MCF 10A (cell line): Measurements from ENCODE around the gene TYW1. TPM values are rescaled to one million over a fixed set of nuclear protein-coding genes. Genes with fewer than 3 reads are reported as not detected.
"Not testable (repeated sequence)": the region's sequence is repeated elsewhere in the genome, so short reads cannot be mapped to it uniquely, and the experiment has no call there.

Source experiments
- BruUV-seq: library from RNA; stranded (reverse); fragments of 400-500 nt; replicated peaks from 2 replicates; lab custom pipeline; 2021; lab: Mats Ljungman, UMichigan
- CTCF ChIA-PET: fragments of 300-600 bp; sonication (Branson Sonifier 250); formaldehyde crosslinking; extraction: SDS; loops from one replicate; lab custom pipeline; 2021; ENCODE audit warnings: antibody characterized with exemption, inconsistent platforms; lab: Yijun Ruan, JAX
- POLR2A ChIA-PET: fragments of 300-600, 350-650 bp; sonication (Branson Sonifier 250); formaldehyde crosslinking; extraction: SDS; loops from one replicate; lab custom pipeline; 2020; ENCODE audit warnings: antibody characterized with exemption, inconsistent platforms; lab: Yijun Ruan, JAX
- DNase-seq: peaks from one replicate; pipeline ENCODE4 v3.0.0-alpha.2; 2018; ENCODE audit not compliant: unreplicated experiment
- H3K27ac Mint-ChIP-seq: one replicate; pipeline ENCODE4 v1.8.0; 2022; ENCODE audit warnings: mild to moderate bottlenecking, low read depth, mixed read lengths; ENCODE audit not compliant: unreplicated experiment
- H3K27me3 Mint-ChIP-seq: one replicate; pipeline ENCODE4 v1.8.0; 2022; ENCODE audit warnings: mixed read lengths; ENCODE audit not compliant: insufficient read depth, unreplicated experiment
- H3K36me3 Mint-ChIP-seq: one replicate; pipeline ENCODE4 v1.8.0; 2022; ENCODE audit warnings: mild to moderate bottlenecking, moderate library complexity, mixed read lengths; ENCODE audit not compliant: insufficient read depth, unreplicated experiment
- H3K4me1 Mint-ChIP-seq: one replicate; pipeline ENCODE4 v1.8.0; 2022; ENCODE audit warnings: mixed read lengths; ENCODE audit not compliant: insufficient read depth, unreplicated experiment
- H3K4me3 Mint-ChIP-seq: one replicate; pipeline ENCODE4 v1.8.0; 2022; ENCODE audit warnings: mild to moderate bottlenecking, moderate library complexity, mixed read lengths; ENCODE audit not compliant: unreplicated experiment
- H3K9me3 Mint-ChIP-seq: one replicate; pipeline ENCODE4 v1.8.0; 2022; ENCODE audit warnings: mixed read lengths; ENCODE audit not compliant: unreplicated experiment
- CTCF ChIP-seq: fragments of 200-600 bp; IDR thresholded peaks from one replicate; pipeline ENCODE4 v1.8.0; 2022; ENCODE audit warnings: antibody characterized with exemption, mild to moderate bottlenecking; ENCODE audit not compliant: unreplicated experiment
- intact Hi-C: fragments of 100-400 bp; cut with micrococcal nuclease; formaldehyde crosslinking; loops from 2 replicates; pipeline ENCODE4 v1.14.1; 2022
- total RNA-seq: library from RNA; stranded (reverse); gene quantifications from 2 replicates; pipeline ENCODE4 v1.2.3, GENCODE V29; 2022

TYW1 gene
- total RNA-seq, 1 experiment from 2014 or later = 19.2 TPM

GRCh38 chr7:67045496-67045995 is 48.9 kb downstream of the TYW1 start:
- no peak for TF ChIP-seq CTCF
- H3K27ac Mint-ChIP-seq = no peak overlapping the region
- no TSS peak for BruUV-seq
- H3K36me3 Mint-ChIP-seq = peaks cover 21% of the 10 kb centered on the region
- peaks cover 20% of the 10 kb centered on the region for H3K4me1 Mint-ChIP-seq
- intact Hi-C loops = no loop called here
- H3K9me3 Mint-ChIP-seq = no peaks in the 10 kb centered on the region
- no peak overlapping the region for H3K4me3 Mint-ChIP-seq
- DNase-seq = no peak
- H3K27me3 Mint-ChIP-seq = no peaks in the 10 kb centered on the region
- CTCF ChIA-PET = no interaction called here
- POLR2A ChIA-PET = interaction anchor here (0.7 to 1.3 kb wide), 2 partner anchors 51 to 114 kb away, joined by 3 read pairs; no protein-coding TSS in a partner anchor

- CTCF ChIA-PET, DNase-seq, H3K4me3 Mint-ChIP-seq, H3K27ac Mint-ChIP-seq, H3K27me3 Mint-ChIP-seq, intact Hi-C loops, POLR2A ChIA-PET, BruUV-seq, H3K9me3 Mint-ChIP-seq: not testable (repeated sequence)
- Mint-ChIP-seq H3K4me1 (peaks cover 20% of the 10 kb centered on the region), H3K36me3 (peaks cover 26% of the 10 kb centered on the region)
Measured at GRCh38 chr7:67046819-67047218, 50.2 kb downstream of the TYW1 start.

- BruUV-seq, CTCF ChIA-PET, H3K9me3 Mint-ChIP-seq, DNase-seq, H3K4me1 Mint-ChIP-seq, H3K4me3 Mint-ChIP-seq, intact Hi-C loops, H3K27me3 Mint-ChIP-seq, H3K27ac Mint-ChIP-seq, POLR2A ChIA-PET: not testable (repeated sequence)
- H3K36me3 Mint-ChIP-seq = peaks cover 48% of the 10 kb centered on the region
Measured at GRCh38 chr7:67049908-67050307, 53.3 kb downstream of the TYW1 start.

GRCh38 chr7:67052161-67052560 is 55.5 kb downstream of the TYW1 start:
- H3K27me3 Mint-ChIP-seq, intact Hi-C loops: not testable (repeated sequence)

GRCh38 chr7:67056683-67057082 is 60.0 kb downstream of the TYW1 start:
- H3K36me3 Mint-ChIP-seq = peaks cover 74% of the 10 kb centered on the region

More at GRCh38 chr7:67052161-67052560, 55.5 kb downstream of the TYW1 start:
- CTCF ChIA-PET, H3K27ac Mint-ChIP-seq, DNase-seq, BruUV-seq, H3K4me3 Mint-ChIP-seq, POLR2A ChIA-PET, H3K9me3 Mint-ChIP-seq, H3K4me1 Mint-ChIP-seq: not testable (repeated sequence)
- peaks cover 71% of the 10 kb centered on the region for H3K36me3 Mint-ChIP-seq

GRCh38 chr7:67061321-67061720 is 64.7 kb downstream of the TYW1 start:
- intact Hi-C loops, H3K4me3 Mint-ChIP-seq, CTCF ChIA-PET, H3K9me3 Mint-ChIP-seq, H3K27me3 Mint-ChIP-seq, BruUV-seq, POLR2A ChIA-PET, DNase-seq, H3K27ac Mint-ChIP-seq: not testable (repeated sequence)
- Mint-ChIP-seq H3K36me3 (peaks cover 43% of the 10 kb centered on the region), H3K4me1 (peaks cover 14% of the 10 kb centered on the region)

More at GRCh38 chr7:67056683-67057082, 60.0 kb downstream of the TYW1 start:
- no peaks in the 10 kb centered on the region for H3K9me3 Mint-ChIP-seq
- H3K4me1 Mint-ChIP-seq = no peaks in the 10 kb centered on the region
- TF ChIP-seq CTCF = no peak
- H3K4me3 Mint-ChIP-seq = no peak overlapping the region
- H3K27ac Mint-ChIP-seq = no peak overlapping the region
- intact Hi-C loops = no loop called here
- ChIA-PET CTCF (interaction anchor here (0.6 kb wide), 1 partner anchor 722 kb away, joined by 3 read pairs; no protein-coding TSS in a partner anchor), POLR2A (no interaction called here)
- BruUV-seq = no TSS peak
- DNase-seq = no peak
- no peaks in the 10 kb centered on the region for H3K27me3 Mint-ChIP-seq

- intact Hi-C loops, H3K4me3 Mint-ChIP-seq, BruUV-seq, H3K9me3 Mint-ChIP-seq, DNase-seq, H3K27ac Mint-ChIP-seq, CTCF ChIA-PET, POLR2A ChIA-PET, H3K27me3 Mint-ChIP-seq: not testable (repeated sequence)
- H3K36me3 Mint-ChIP-seq = peaks cover 36% of the 10 kb centered on the region
- H3K4me1 Mint-ChIP-seq = peaks cover 15% of the 10 kb centered on the region
Measured at GRCh38 chr7:67062802-67063201, 66.2 kb downstream of the TYW1 start.
